ENCODE data around the gene GGT5.
"Not testable (repeated sequence)": the region's sequence is repeated elsewhere in the genome, so short reads cannot be mapped to it uniquely, and the experiment has no call there.

Gene GGT5

GRCh38 chr22:24245030-24245431 is at the start of gene GGT5:
Gene GGT5, minus strand, starts transcription at chr22:24245082. Its CDS starts 357 bp downstream, at chr22:24244725.
- not testable (repeated sequence) for DNase-seq (ENCODE audit: low read depth)

- DNase-seq (ENCODE audit: low read depth), result not testable (repeated sequence)
Measured at GRCh38 chr22:24292202-24292830, 47.4 kb upstream of the GGT5 start.

- no peak for DNase-seq (ENCODE audit: low read depth)
Measured at GRCh38 chr22:24291515-24292201, 46.8 kb upstream of the GGT5 start.

- no peak for DNase-seq (ENCODE audit: low read depth)
Measured at GRCh38 chr22:24290459-24290858, 45.6 kb upstream of the GGT5 start.

- DNase-seq (ENCODE audit: low read depth), result no peak
Measured at GRCh38 chr22:24289741-24290163, 44.9 kb upstream of the GGT5 start.

GRCh38 chr22:24289114-24289513 is 44.2 kb upstream of the GGT5 start:
- DNase-seq (ENCODE audit: low read depth), result no peak

GRCh38 chr22:24287801-24288200 is 42.9 kb upstream of the GGT5 start:
- DNase-seq (ENCODE audit: low read depth), result not testable (repeated sequence)

GRCh38 chr22:24287212-24287611 is 42.3 kb upstream of the GGT5 start:
- DNase-seq (ENCODE audit: low read depth), result not testable (repeated sequence)

GRCh38 chr22:24285245-24285644 is 40.4 kb upstream of the GGT5 start:
- DNase-seq (ENCODE audit: low read depth), result no peak

- DNase-seq (ENCODE audit: low read depth), result no peak
Measured at GRCh38 chr22:24284747-24285203, 39.9 kb upstream of the GGT5 start.

- no peak for DNase-seq (ENCODE audit: low read depth)
Measured at GRCh38 chr22:24282401-24282800, 37.5 kb upstream of the GGT5 start.

- DNase-seq (ENCODE audit: low read depth), result not testable (repeated sequence)
Measured at GRCh38 chr22:24280363-24280762, 35.5 kb upstream of the GGT5 start.

GRCh38 chr22:24274696-24275405 is 30.0 kb upstream of the GGT5 start:
- not testable (repeated sequence) for DNase-seq (ENCODE audit: low read depth)

GRCh38 chr22:24273906-24274305 is 29.0 kb upstream of the GGT5 start:
- DNase-seq (ENCODE audit: low read depth), result not testable (repeated sequence)

GRCh38 chr22:24273031-24273430 is 28.1 kb upstream of the GGT5 start:
- DNase-seq (ENCODE audit: low read depth), result not testable (repeated sequence)

- DNase-seq (ENCODE audit: low read depth), result no peak
Measured at GRCh38 chr22:24271386-24271854, 26.5 kb upstream of the GGT5 start.

GRCh38 chr22:24270556-24271385 is 25.9 kb upstream of the GGT5 start, which contains the start of gene SPECC1L:
Gene SPECC1L, plus strand, starts transcription at chr22:24270831. Its CDS starts 31,401 bp downstream, at chr22:24302232.
- DNase-seq (ENCODE audit: low read depth), result peak; percentile 93

GRCh38 chr22:24266495-24266894 is 21.6 kb upstream of the GGT5 start:
- DNase-seq (ENCODE audit: low read depth), result not testable (repeated sequence)

- no peak for DNase-seq (ENCODE audit: low read depth)
Measured at GRCh38 chr22:24265734-24266133, 20.9 kb upstream of the GGT5 start.

GRCh38 chr22:24264329-24264896 is 19.5 kb upstream of the GGT5 start:
- DNase-seq (ENCODE audit: low read depth), result not testable (repeated sequence)

GRCh38 chr22:24263479-24263878 is 18.6 kb upstream of the GGT5 start:
- not testable (repeated sequence) for DNase-seq (ENCODE audit: low read depth)
